AML-193 (cell line): Measurements from ENCODE around the gene GALNT8.
"Not testable (repeated sequence)": the region's sequence is repeated elsewhere in the genome, so short reads cannot be mapped to it uniquely, and the experiment has no call there.

Source experiments
- DNase-seq, 2 experiments: peaks; one replicate each; lab custom pipeline; 2025; lab: John Stamatoyannopoulos, UW

The GALNT8 gene

GRCh38 chr12:4719821-4720636 is at the start of gene GALNT8:
TSS of gene GALNT8 (plus strand) at chr12:4720400. CDS start at chr12:4720678, 278 bp downstream.
- no peak for DNase-seq

GRCh38 chr12:4679711-4680110 is 40.5 kb upstream of the GALNT8 start:
- no peak for DNase-seq

- no peak for DNase-seq
These were observed 38.5 kb upstream of the GALNT8 start for GRCh38 chr12:4681732-4682131.

GRCh38 chr12:4685317-4685716 is 34.9 kb upstream of the GALNT8 start:
- no peak for DNase-seq

- DNase-seq = no peak
These were observed 29.4 kb upstream of the GALNT8 start for GRCh38 chr12:4690760-4691159.

- DNase-seq = no peak
These were observed 19.6 kb upstream of the GALNT8 start for GRCh38 chr12:4700621-4701026.

GRCh38 chr12:4701395-4702190 is 18.6 kb upstream of the GALNT8 start:
- no peak for DNase-seq

GRCh38 chr12:4703676-4704075 is 16.5 kb upstream of the GALNT8 start:
- no peak for DNase-seq

- DNase-seq = no peak
These were observed 14.4 kb upstream of the GALNT8 start for GRCh38 chr12:4705824-4706223.

GRCh38 chr12:4707306-4707705 is 12.9 kb upstream of the GALNT8 start:
- no peak for DNase-seq

GRCh38 chr12:4710113-4710512 is 10.1 kb upstream of the GALNT8 start:
- no peak for DNase-seq

- no peak for DNase-seq
These were observed 5.3 kb upstream of the GALNT8 start for GRCh38 chr12:4714879-4715278.

GRCh38 chr12:4717806-4718205 is 2.4 kb upstream of the GALNT8 start:
- no peak for DNase-seq

GRCh38 chr12:4720637-4720995 is 416 bp downstream of the GALNT8 start:
- no peak for DNase-seq

- DNase-seq = not testable (repeated sequence)
These were observed 1.4 kb downstream of the GALNT8 start for GRCh38 chr12:4721587-4721986.

GRCh38 chr12:4723226-4723625 is 3.0 kb downstream of the GALNT8 start:
- DNase-seq = no peak

GRCh38 chr12:4725057-4725456 is 4.9 kb downstream of the GALNT8 start:
- DNase-seq = no peak

- no peak for DNase-seq
These were observed 14.6 kb downstream of the GALNT8 start for GRCh38 chr12:4734625-4735340.

GRCh38 chr12:4736091-4736490 is 15.9 kb downstream of the GALNT8 start:
- no peak for DNase-seq

- DNase-seq = no peak
These were observed 18.3 kb downstream of the GALNT8 start for GRCh38 chr12:4738541-4738940.

- DNase-seq = no peak
These were observed 22.3 kb downstream of the GALNT8 start for GRCh38 chr12:4742416-4742970.

- DNase-seq = no peak
These were observed 22.8 kb downstream of the GALNT8 start for GRCh38 chr12:4743046-4743445.
